KMS-11 (cell line): Measurements from ENCODE around the gene CIB4.

Source experiments
- H2AFZ ChIP-seq: fragments of 200-600 bp; sonication (generic); 2 replicates; pipeline ENCODE4 v1.6.1; 2016; ENCODE audit warnings: antibody characterized with exemption, mixed run types, low read depth
- H3K27ac ChIP-seq: fragments of 200-600 bp; sonication (generic); 2 replicates; pipeline ENCODE4 v1.6.1; 2016; ENCODE audit warnings: mild to moderate bottlenecking, mixed run types
- H3K27me3 ChIP-seq: fragments of 200-600 bp; sonication (generic); 2 replicates; pipeline ENCODE4 v1.6.1; 2017; ENCODE audit warnings: mild to moderate bottlenecking, low read depth, mixed run types, moderate library complexity; ENCODE audit not compliant: insufficient read depth
- H3K36me3 ChIP-seq: fragments of 200-600 bp; sonication (generic); 2 replicates; pipeline ENCODE4 v1.6.1; 2017; ENCODE audit warnings: mild to moderate bottlenecking, mixed run types; ENCODE audit not compliant: insufficient read depth
- H3K4me1 ChIP-seq: fragments of 200-600 bp; sonication (generic); 2 replicates; pipeline ENCODE4 v1.6.1; 2016; ENCODE audit warnings: mild to moderate bottlenecking, low read depth, mixed run types; ENCODE audit not compliant: poor library complexity, severe bottlenecking
- H3K4me2 ChIP-seq: fragments of 200-600 bp; sonication (generic); 2 replicates; pipeline ENCODE4 v1.7.0; 2016; ENCODE audit warnings: mild to moderate bottlenecking, mixed run types
- H3K4me3 ChIP-seq: fragments of 200-600 bp; sonication (generic); IDR thresholded peaks from 2 replicates; pipeline ENCODE4 v1.6.1; 2017; ENCODE audit warnings: low read depth, low read length, mixed read lengths; ENCODE audit not compliant: insufficient read depth
- H3K79me2 ChIP-seq: fragments of 200-600 bp; sonication (generic); 2 replicates; pipeline ENCODE4 v1.6.1; 2016; ENCODE audit warnings: low read depth, mixed run types; ENCODE audit not compliant: insufficient read depth
- H3K9ac ChIP-seq: fragments of 200-600 bp; sonication (generic); 2 replicates; pipeline ENCODE4 v1.6.1; 2016; ENCODE audit warnings: mild to moderate bottlenecking, mixed run types
- H4K20me1 ChIP-seq: fragments of 200-600 bp; sonication (generic); 2 replicates; pipeline ENCODE4 v1.6.1; 2016; ENCODE audit warnings: mild to moderate bottlenecking, mixed run types; ENCODE audit not compliant: insufficient read depth
- CTCF ChIP-seq: fragments of 200-600 bp; sonication (generic); conservative IDR thresholded peaks from 2 replicates; pipeline ENCODE4 v1.6.1; 2017; ENCODE audit warnings: low read depth, mild to moderate bottlenecking, antibody characterized with exemption, low read length, moderate library complexity, mixed read lengths

CIB4 gene

GRCh38 chr2:26588576-26588975, 52.6 kb downstream of the CIB4 start:
- Histone ChIP-seq H3K4me3 (no peak overlapping the region), H3K36me3 (no peaks in the 10 kb centered on the region), H3K9ac (no peak overlapping the region), H4K20me1 (no peaks in the 10 kb centered on the region), H3K4me1 (peaks cover 21% of the 10 kb centered on the region), H3K4me2 (no peak overlapping the region), H3K27me3 (peaks cover 87% of the 10 kb centered on the region), H3K79me2 (no peaks in the 10 kb centered on the region), H2AFZ (no peak overlapping the region), H3K27ac (no peak overlapping the region)
- no peak for TF ChIP-seq CTCF

- Histone ChIP-seq H3K4me2 (no peak overlapping the region), H3K4me1 (peaks cover 21% of the 10 kb centered on the region), H4K20me1 (no peaks in the 10 kb centered on the region), H2AFZ (no peak overlapping the region), H3K36me3 (no peaks in the 10 kb centered on the region), H3K79me2 (no peaks in the 10 kb centered on the region), H3K4me3 (no peak overlapping the region), H3K9ac (no peak overlapping the region), H3K27ac (no peak overlapping the region), H3K27me3 (peaks cover 88% of the 10 kb centered on the region)
- TF ChIP-seq CTCF, result no peak
Observed at GRCh38 chr2:26587994-26588393, 53.2 kb downstream of the CIB4 start.

- Histone ChIP-seq H4K20me1 (no peaks in the 10 kb centered on the region), H3K4me1 (peaks cover 3% of the 10 kb centered on the region), H3K27me3 (peaks cover 97% of the 10 kb centered on the region), H3K27ac (no peak overlapping the region), H3K36me3 (no peaks in the 10 kb centered on the region), H3K9ac (no peak overlapping the region), H3K4me2 (no peak overlapping the region), H3K79me2 (no peaks in the 10 kb centered on the region), H3K4me3 (no peak overlapping the region), H2AFZ (no peak overlapping the region)
- TF ChIP-seq CTCF, result no peak
Observed at GRCh38 chr2:26585966-26586365, 55.2 kb downstream of the CIB4 start.

GRCh38 chr2:26585100-26585499, 56.1 kb downstream of the CIB4 start:
- Histone ChIP-seq H3K9ac (no peak overlapping the region), H2AFZ (no peak overlapping the region), H3K4me3 (no peak overlapping the region), H3K79me2 (no peaks in the 10 kb centered on the region), H3K27ac (no peak overlapping the region), H3K4me1 (no peaks in the 10 kb centered on the region), H3K36me3 (no peaks in the 10 kb centered on the region), H3K4me2 (no peak overlapping the region), H4K20me1 (no peaks in the 10 kb centered on the region), H3K27me3 (peaks cover 97% of the 10 kb centered on the region)
- no peak for TF ChIP-seq CTCF
